GM12872 (cell line): ENCODE results near the gene CLPTM1L.

Experiments used
- TF ChIP-seq, protein P1 (sequence below): IDR thresholded peaks from 3 replicates; pipeline ENCODE4 v1.5.1; 2011; ENCODE audit warnings: low read depth, mild to moderate bottlenecking, low read length, moderate library complexity; ENCODE audit not compliant: insufficient read depth

Gene CLPTM1L

DNA sequence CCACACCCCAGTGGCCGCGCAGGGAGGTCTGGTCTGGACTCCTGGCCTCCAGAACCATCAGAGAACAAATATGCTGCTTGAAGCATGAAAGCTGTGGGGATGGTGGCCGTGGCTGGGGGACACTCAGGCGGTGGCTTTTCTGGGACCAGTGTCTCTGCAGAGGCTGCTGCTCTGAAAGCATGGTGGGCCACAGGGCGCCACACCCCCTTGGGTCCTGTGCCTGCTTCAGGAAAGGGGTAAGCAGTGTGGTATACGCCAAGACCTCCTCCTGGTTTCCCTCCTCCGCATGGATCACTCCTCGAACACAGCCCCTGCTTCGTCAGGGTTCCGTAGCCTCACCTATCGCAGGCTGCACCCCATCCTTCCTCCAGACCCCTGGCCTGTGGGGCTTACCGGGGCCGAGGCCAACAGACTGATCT lies 30.3 kb downstream of the CLPTM1L start:
- TF ChIP-seq, protein P1, sequence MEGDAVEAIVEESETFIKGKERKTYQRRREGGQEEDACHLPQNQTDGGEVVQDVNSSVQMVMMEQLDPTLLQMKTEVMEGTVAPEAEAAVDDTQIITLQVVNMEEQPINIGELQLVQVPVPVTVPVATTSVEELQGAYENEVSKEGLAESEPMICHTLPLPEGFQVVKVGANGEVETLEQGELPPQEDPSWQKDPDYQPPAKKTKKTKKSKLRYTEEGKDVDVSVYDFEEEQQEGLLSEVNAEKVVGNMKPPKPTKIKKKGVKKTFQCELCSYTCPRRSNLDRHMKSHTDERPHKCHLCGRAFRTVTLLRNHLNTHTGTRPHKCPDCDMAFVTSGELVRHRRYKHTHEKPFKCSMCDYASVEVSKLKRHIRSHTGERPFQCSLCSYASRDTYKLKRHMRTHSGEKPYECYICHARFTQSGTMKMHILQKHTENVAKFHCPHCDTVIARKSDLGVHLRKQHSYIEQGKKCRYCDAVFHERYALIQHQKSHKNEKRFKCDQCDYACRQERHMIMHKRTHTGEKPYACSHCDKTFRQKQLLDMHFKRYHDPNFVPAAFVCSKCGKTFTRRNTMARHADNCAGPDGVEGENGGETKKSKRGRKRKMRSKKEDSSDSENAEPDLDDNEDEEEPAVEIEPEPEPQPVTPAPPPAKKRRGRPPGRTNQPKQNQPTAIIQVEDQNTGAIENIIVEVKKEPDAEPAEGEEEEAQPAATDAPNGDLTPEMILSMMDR = no peak

DNA sequence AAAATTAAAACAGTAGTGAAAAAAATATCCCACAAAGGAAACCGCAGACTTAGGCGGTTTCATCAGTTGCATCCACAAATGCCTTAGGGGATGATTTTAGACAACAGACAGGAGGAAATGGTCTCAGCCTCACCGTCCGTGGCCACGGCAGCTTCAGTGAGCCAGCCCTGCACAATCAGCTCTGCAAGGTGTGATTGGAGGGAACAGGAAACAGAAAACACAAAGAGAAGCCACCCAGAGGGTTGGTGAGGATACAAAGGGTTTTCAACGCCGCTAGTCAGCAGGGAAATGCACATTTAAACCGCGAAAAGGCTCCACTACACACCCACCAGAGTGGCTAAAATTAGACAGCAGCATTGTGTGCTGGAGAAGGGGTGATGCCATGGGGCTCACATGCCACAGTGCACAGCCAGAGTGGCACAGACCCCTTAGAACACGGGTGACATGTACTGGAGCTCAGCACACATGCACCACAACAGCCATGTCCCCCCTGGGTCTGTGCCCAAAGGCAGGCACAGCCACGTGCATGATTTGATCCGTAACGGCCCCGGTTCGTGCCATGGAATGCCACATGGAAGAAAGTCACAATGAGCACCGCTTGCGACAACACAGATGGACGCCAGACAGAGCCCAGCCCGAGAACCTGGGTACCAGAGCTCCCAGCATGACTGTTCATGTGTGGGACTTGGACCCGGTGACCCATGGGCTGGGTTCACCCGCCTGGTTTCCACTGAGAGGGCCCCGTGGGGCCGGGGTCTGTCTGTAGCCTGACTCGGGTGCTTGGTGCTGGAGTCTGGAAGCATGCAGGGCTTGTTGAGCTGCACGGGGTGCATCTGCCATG lies 31.7 kb downstream of the CLPTM1L start:
- TF ChIP-seq, protein P1 = no peak

DNA sequence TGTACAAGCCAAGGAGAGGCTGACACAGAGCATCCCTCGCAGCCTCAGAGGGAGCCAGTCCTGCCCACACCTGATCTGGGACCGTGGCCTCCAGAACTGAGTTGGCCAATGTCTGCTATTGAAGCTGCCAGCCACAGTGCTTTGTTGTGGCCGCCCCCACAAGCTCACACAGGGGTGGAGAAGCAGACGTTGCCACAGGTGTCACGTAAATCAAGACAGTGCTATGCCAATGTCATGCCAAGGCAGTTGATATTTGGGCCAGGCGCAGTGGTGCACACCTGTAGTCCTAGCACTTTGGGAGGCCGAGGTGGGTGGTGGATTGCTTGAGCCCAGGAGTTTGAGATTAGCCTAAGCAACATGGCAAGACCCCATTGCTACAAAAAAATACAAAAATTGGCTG lies 32.7 kb downstream of the CLPTM1L start:
- TF ChIP-seq, protein P1 = no peak

DNA sequence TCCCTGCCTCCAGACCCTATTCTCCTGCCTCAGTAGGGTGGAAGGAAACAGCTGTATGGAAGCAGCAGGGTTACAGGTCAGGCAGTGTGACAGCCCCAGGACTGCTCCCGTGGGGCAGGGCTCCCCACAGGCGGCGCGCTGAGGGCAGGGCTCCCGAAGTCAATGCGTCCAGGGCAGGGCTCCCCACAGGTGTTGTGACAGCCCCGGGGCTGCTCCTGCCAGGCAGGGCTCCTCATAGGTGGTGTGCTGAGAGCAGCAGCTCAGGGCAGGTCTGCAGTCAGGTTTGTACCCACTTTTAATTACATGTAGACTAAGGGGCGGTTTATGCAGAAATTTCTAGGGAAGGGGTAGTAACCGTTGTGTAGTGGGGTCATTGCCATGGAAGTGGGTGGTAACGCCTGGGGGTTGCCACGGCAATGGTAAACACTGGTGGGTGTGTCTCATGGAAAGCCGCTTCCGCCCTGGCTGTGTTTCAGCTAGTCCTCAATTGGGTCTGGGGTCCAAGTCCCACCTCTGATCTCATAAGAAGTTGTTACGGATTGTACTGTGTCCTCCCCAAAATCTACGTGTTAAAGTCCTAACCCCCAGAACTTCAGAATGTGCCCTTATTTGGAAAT lies 33.4 kb downstream of the CLPTM1L start:
- TF ChIP-seq, protein P1 = no peak

DNA sequence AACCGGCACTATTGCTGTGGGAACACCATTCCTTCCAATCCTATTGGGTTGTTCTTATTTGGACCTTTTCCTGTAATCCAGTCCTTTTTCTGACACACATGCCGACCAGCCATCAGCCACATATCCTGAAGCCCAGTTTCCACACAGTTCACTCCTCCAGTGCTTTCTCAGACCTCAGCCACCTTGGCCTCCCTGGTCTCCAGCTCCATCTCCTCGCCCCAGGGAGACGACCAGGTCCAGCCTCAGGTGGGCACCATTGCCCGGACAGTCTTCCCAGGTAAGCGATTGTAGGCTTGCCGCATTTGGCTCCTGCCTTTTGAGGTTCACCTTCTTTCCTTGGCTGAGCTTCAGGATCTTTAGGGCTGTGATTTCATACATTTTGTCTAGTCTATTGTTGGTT lies 34.8 kb downstream of the CLPTM1L start:
- TF ChIP-seq, protein P1 = no peak

DNA sequence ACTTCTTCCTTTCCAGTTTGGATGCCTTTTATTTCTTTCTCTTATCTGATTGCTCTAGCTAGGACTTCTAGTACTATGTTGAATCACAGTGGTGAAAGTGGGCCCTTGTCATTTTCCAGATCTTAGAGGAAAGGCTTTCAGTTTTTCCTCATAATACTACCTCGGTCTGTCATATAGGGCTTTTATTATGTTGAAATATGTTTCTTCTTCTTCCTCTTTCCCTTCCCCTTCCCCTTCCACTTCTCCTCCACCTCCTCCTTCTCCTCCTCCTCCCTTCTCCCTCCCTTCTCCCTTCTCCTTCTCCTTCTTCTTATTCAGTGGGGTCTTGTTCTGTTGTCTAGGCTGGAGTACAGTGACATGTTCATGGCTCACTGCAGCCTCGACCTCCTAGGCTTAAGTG lies 40.9 kb downstream of the CLPTM1L start:
- TF ChIP-seq, protein P1 = no peak

DNA sequence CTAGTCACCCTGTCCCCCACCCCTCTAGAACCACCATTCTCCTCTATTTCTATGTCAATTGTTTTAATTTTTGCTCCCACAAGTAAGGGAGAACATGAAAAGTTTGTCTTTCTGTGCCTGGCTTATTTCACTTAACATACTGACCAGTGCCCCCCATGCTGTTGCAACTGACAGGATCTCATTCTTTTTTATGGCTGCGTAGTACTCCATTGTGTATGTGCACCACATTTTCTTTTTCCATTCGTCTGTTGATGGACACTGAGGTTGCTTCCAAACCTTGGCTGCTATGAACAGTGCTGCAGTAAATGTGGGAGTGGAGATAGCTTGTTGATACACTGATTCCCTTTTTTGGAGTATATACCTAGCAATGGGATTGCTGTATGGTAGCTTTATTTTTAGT lies 42.6 kb downstream of the CLPTM1L start:
- TF ChIP-seq, protein P1 = no peak
